A673 (cell line): ENCODE results near the gene BRD7. TPM values are rescaled to one million over a fixed set of nuclear protein-coding genes. Genes with fewer than 3 reads are reported as not detected.

ENCODE experiments used
- BruUV-seq: library from RNA; stranded (reverse); fragments of 400-500 nt; replicated peaks from 2 replicates; lab custom pipeline; 2021; lab: Mats Ljungman, UMichigan
- CTCF ChIA-PET: fragments of 300-600 bp; sonication (Branson Sonifier 250); formaldehyde crosslinking; loops from one replicate; lab custom pipeline; 2022; ENCODE audit warnings: antibody characterized with exemption; lab: Charles Lee
- POLR2A ChIA-PET: fragments of 300-600 bp; sonication (Branson Sonifier 250); formaldehyde crosslinking; loops from one replicate; lab custom pipeline; 2022; ENCODE audit warnings: antibody characterized with exemption; ENCODE audit not compliant: low non-redundant PET; lab: Charles Lee
- DNase-seq: peaks from one replicate; pipeline ENCODE4 v3.0.0-alpha.2; 2015; ENCODE audit warnings: low spot score
- H3K27ac ChIP-seq: fragments of 200-600 bp; sonication (generic); 2 replicates; pipeline ENCODE4 v1.5.1; 2016; ENCODE audit warnings: mixed run types, low read depth, mild to moderate bottlenecking, mixed read lengths, antibody characterized with exemption, low read length; ENCODE audit not compliant: poor library complexity, severe bottlenecking
- H3K27me3 ChIP-seq: fragments of 200-600 bp; sonication (generic); replicated peaks from 2 replicates; pipeline ENCODE4 v1.6.1; 2017; ENCODE audit warnings: mixed run types, low read depth, mild to moderate bottlenecking, mixed read lengths, antibody characterized with exemption, low read length; ENCODE audit not compliant: insufficient read depth, poor library complexity
- H3K36me3 ChIP-seq: fragments of 200-600 bp; sonication (generic); 2 replicates; pipeline ENCODE4 v1.6.1; 2016; ENCODE audit warnings: mixed run types, mild to moderate bottlenecking, mixed read lengths, antibody characterized with exemption, low read length; ENCODE audit not compliant: insufficient read depth, poor library complexity, severe bottlenecking
- H3K4me1 ChIP-seq: fragments of 200-600 bp; sonication (generic); 2 replicates; pipeline ENCODE4 v1.6.1; 2017; ENCODE audit warnings: mixed run types, mild to moderate bottlenecking, mixed read lengths, antibody characterized with exemption, low read length; ENCODE audit not compliant: insufficient read depth, poor library complexity, severe bottlenecking
- H3K4me3 ChIP-seq: fragments of 200-600 bp; sonication (generic); 2 replicates; pipeline ENCODE4 v1.5.1; 2016; ENCODE audit warnings: low read depth, mixed run types, mild to moderate bottlenecking, mixed read lengths, low read length; ENCODE audit not compliant: poor library complexity, severe bottlenecking
- H3K9me3 ChIP-seq: fragments of 200-600 bp; sonication (generic); 2 replicates; pipeline ENCODE4 v1.6.1; 2016; ENCODE audit warnings: mixed run types, low read depth, mild to moderate bottlenecking, mixed read lengths, antibody characterized with exemption, low read length; ENCODE audit not compliant: poor library complexity, severe bottlenecking
- EZH2 ChIP-seq: fragments of 200-600 bp; sonication (generic); IDR thresholded peaks from 2 replicates; pipeline ENCODE4 v1.6.1; 2017; ENCODE audit warnings: borderline replicate concordance, low read depth, mild to moderate bottlenecking, mixed read lengths, antibody characterized with exemption, low read length; ENCODE audit not compliant: poor library complexity, severe bottlenecking
- intact Hi-C: fragments of 100-400 bp; cut with micrococcal nuclease; formaldehyde crosslinking; loops from one replicate; pipeline ENCODE4 v1.10.0; 2022; ENCODE audit not compliant: unreplicated experiment
- total RNA-seq: library from RNA; stranded (reverse); gene quantifications from 2 replicates; pipeline ENCODE4 v1.2.3, GENCODE V29; 2021
- TF ChIP-seq, protein P1 (sequence below): fragments of 300-800, 200-600 bp; sonication (generic); conservative IDR thresholded peaks from 2 replicates; pipeline ENCODE4 v1.5.1; 2017; ENCODE audit warnings: low read depth, mild to moderate bottlenecking, antibody characterized with exemption, low read length, moderate library complexity, mixed read lengths

BRD7 gene
- total RNA-seq, 1 experiment from 2014 or later = 93.0 TPM

DNA sequence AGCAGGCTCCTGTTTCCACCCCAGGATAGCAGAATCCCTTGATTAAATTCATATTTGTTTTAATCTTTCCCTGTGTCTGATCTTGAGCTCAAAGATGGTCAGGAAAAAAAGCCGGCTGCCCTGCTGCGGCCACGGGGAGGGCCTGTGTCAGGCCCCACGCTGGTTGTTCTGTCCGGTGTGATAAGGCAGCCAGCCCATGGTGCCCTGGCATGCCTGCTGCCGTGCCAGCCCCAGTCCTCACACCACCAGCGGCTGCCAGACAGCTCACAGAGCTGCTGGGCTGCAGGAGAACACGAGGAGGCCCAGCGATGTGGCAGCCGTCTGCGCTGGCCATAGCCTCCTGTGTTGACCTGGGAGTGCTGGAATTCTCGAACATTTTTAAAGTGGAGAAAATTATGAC lies 34.7 kb upstream of the BRD7 start:
- no peak for DNase-seq
- ChIA-PET POLR2A (no interaction called here), CTCF (no interaction called here)
- intact Hi-C loops = no loop called here
- H3K27me3 ChIP-seq = no peaks in the 10 kb centered on the region
- H3K27ac ChIP-seq = no peak overlapping the region
- no peaks in the 10 kb centered on the region for H3K36me3 ChIP-seq
- no peaks in the 10 kb centered on the region for H3K4me1 ChIP-seq
- no peak overlapping the region for H3K4me3 ChIP-seq
- TF ChIP-seq EZH2 = no peak
- TF ChIP-seq, protein P1, sequence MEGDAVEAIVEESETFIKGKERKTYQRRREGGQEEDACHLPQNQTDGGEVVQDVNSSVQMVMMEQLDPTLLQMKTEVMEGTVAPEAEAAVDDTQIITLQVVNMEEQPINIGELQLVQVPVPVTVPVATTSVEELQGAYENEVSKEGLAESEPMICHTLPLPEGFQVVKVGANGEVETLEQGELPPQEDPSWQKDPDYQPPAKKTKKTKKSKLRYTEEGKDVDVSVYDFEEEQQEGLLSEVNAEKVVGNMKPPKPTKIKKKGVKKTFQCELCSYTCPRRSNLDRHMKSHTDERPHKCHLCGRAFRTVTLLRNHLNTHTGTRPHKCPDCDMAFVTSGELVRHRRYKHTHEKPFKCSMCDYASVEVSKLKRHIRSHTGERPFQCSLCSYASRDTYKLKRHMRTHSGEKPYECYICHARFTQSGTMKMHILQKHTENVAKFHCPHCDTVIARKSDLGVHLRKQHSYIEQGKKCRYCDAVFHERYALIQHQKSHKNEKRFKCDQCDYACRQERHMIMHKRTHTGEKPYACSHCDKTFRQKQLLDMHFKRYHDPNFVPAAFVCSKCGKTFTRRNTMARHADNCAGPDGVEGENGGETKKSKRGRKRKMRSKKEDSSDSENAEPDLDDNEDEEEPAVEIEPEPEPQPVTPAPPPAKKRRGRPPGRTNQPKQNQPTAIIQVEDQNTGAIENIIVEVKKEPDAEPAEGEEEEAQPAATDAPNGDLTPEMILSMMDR = no peak
- no peaks in the 10 kb centered on the region for H3K9me3 ChIP-seq
- no TSS peak for BruUV-seq

DNA sequence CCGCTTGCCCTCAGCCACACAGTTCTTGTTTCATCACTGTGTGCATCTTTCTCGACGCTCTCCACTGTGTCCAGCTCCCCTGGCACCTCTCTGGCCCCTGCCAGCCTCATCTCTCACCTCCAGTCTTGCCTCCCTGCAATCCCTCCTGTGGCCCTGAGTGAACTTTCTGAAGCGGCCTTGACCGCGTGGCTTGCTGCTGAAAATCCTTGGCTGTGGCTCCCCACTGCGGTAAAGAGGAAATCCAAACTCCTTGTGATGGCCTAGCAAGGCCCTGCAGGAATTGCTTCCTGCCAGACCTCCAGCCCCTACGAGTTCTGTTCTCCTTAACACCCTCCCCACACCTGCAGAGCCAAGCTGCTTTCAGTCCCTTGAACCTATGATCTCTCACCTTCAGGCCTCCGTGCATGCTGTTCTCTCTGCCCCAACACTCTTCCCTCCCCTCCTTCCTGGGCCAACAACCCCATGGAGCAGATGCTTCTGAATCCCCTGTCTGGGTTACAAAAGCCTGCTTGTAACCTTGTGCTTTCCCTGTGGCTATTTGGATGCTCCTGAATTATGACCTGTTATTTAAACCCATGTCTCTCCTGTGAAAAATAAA lies 33.6 kb upstream of the BRD7 start:
- BruUV-seq = no TSS peak
- no peak overlapping the region for H3K4me3 ChIP-seq
- H3K27ac ChIP-seq = no peak overlapping the region
- no peak for DNase-seq
- ChIA-PET CTCF (no interaction called here), POLR2A (no interaction called here)
- no peaks in the 10 kb centered on the region for H3K36me3 ChIP-seq
- no peak for TF ChIP-seq EZH2
- TF ChIP-seq, protein P1 = no peak
- intact Hi-C loops = no loop called here
- no peaks in the 10 kb centered on the region for H3K4me1 ChIP-seq
- H3K27me3 ChIP-seq = no peaks in the 10 kb centered on the region
- H3K9me3 ChIP-seq = no peaks in the 10 kb centered on the region

DNA sequence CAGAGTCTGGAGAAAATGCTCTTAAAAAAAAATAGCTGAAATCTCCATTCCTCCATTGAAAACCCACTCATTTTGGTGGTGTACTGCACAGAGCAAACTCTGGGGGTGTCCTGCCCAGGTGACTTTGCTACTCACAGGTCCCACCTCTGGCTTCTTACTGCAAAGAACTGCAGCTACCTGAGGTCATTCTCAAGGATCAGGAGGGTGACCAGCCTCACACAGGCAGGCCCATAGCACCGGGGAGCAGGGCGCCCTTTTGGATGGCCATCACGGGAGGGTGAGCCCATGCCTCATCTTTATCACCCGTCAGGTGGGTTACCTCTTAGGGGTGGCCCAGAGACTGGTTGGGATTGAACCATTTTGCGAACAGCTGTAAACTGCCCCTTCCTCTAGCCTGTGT lies 32.6 kb upstream of the BRD7 start:
- ChIA-PET CTCF (no interaction called here), POLR2A (no interaction called here)
- no peak for DNase-seq
- no peak overlapping the region for H3K4me3 ChIP-seq
- no peaks in the 10 kb centered on the region for H3K27me3 ChIP-seq
- no peak overlapping the region for H3K27ac ChIP-seq
- H3K4me1 ChIP-seq = no peaks in the 10 kb centered on the region
- BruUV-seq = no TSS peak
- H3K9me3 ChIP-seq = no peaks in the 10 kb centered on the region
- H3K36me3 ChIP-seq = no peaks in the 10 kb centered on the region
- intact Hi-C loops = no loop called here
- TF ChIP-seq EZH2 = no peak
- TF ChIP-seq, protein P1 = no peak
